Amygdala (tissue), 56 donors: ENCODE results near the gene SYNGR3.
"Not testable (repeated sequence)": the region's sequence is repeated elsewhere in the genome, so short reads cannot be mapped to it uniquely, and the experiment has no call there.

ENCODE experiments used
- DNase-seq, 56 donors: peaks; one replicate each; lab custom pipeline; 2025; lab: John Stamatoyannopoulos, UW

The SYNGR3 gene

DNA sequence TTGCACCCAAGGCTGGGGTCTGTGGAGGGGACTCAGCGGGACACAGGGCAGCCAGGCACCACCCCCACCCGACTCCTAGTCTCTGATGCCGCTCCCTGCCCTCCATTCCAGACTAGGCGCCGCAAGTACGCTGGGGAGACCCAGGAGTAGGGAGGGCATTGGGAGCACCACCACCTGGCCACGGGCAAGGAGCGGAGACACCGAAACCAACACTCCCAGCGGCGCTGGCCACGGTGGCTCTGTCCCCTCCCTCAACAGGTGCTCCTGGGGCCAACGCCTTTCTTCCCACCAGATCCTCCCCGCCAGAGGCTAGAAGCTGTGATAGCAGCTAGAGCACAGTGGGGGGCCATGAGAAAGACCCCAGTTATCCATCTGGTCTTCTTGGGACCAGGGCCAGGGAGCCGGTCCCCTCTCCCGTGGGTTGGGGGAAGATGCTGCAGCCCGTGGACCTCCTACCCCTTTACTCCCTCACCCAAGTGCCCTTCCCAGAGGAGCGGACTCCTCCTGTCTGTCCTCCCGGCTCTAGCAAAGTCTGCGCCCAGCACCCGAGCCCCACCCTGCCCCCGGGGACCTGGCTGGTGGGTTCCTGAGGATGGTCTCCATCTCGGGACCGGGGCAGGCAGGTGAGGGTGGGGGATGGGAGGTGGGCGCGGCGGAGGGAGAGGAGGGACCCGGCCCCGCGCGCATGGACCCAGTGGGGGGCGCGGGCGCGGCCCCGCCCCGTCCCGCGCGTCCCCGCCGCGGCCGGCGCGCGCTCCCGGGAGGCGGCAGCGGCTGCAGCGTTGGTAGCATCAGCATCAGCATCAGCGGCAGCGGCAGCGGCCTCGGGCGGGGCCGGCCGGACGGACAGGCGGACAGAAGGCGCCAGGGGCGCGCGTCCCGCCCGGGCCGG is at the start of gene SYNGR3:
SYNGR3 (plus strand) TSS at position 762 of the 892 bp plus-strand sequence. CDS start 133 bp downstream, outside the sequence.
- peak in 1 of 56 donors; percentile 12 for DNase-seq

DNA sequence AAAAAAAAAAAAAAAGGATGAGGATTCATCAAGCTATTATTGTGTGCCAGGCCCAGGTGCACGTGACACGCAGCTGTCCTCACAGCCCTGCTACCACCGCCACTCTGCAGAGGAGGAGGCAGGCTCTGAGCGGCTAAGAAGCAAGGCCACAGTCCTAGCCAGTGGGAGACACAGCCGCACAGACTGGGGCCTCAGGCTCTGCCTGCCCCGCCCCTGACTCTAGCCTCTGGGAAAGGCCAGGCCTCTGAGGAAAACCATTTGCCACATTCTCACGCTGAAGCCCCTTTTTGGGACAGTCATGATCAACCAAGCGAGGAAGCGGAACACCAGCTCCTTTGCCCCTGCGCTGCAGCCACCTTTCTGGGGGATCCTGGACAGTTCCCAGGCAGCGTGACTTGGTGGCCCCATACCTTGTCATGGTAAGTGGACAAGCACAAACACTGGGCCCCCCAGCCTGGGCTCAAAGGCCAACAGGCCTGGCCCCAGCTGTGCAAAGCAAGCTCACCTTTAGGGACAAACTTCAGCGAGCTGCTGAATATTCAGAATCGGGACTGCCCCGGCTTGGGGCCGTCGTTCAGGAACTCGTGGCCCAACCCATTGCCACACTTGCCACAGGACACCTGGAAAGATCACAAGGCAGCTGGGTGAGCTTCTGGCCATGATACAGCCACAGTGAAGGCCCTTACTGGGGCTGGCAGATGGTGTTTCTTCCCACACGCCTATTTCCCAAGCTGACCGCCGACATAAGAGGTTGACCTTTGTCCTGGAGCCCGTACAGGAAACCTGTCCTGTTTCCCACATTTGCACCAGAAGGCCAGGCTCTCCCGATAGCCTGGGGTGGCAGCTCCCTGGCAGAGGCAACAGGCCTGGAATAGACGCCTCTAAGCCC is 49.3 kb upstream of the SYNGR3 start:
- DNase-seq: no peak

GRCh38 chr16:1941162-1942046 is 48.4 kb upstream of the SYNGR3 start:
- no peak for DNase-seq

DNA sequence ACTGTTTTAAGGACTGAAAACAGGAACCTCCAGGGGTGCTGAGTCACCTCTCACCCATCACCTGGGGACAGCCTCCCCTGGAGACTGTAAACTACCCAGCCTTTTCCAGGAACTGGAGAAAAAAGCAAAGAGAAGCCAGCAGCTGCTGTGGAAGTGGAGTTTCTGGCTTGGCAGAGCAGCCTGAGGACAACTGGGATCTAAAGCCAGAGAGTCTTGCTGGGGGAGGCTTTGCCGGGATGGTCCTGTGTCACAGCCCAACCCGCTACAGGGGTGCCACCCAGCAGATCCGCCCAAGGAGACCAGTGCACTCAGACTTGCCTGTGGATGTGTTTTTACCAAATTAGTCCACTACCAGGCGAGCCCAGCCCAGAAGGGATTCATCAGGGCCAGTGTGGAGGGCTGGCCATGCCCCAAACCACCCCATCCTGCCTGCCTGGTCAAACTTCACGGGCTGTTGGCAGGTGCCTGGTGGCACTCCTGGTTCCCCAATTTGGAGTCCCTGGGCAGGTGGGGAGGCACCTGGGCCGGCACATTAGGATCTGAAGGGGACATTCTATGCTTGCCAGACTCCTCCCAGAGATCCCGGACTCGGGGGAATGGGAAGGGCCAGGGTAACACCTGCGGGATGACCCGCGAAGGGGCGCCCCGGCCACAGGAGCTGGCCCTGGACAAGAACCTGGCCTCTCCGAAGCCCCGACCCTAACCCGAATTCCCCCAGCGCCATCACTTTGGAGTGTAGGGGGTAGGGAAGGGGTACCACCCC is 47.5 kb upstream of the SYNGR3 start:
- no peak for DNase-seq

DNA sequence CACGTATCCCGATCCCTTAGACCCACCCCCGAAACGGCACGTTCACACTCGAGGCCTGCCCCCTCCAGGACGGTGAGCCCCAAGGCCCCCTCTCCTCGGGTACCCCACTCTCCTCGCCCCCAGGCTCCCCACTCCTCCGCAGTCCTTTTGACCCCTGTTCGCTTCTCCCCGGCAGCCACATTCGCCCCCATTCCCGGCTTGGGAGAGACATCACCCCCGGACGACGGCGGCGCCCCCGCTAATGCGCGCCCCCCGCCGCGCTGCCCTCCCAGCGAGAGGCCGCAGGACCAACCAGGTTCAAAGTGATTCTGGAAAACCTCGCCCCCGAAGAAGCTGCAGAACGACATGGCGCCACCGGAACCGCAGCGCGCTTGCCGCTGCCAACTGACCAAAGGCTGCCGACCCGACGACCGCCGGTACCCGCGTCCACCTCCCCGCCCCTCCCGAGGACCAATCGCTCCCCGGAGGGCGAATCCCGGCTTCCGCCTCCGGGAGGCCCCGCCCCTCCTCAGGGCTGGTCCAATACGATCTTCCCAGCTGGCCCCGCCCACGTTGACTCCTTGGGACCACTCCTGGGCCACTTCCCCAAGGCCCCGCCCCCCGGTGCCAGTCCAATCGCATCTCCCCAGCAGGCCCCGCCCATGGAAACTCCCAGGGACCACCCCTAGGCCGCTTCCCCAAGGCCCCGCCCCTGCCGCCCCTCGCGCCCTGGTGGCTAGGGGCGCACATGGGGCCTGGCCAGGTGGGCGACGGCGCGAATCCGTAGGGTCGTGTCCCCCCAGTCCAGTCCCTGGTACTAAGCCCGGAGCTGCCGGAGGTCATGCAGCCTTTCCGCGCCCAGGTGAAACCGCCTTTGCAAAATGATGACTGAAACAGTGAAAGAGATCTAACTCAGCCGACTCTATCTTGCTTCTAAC is 46.7 kb upstream of the SYNGR3 start, which contains the start of gene MSRB1:
MSRB1 (minus strand) TSS at position 390 of the 917 bp plus-strand sequence; CDS start at position 347, 43 bp downstream.
- peak; percentile 24 to 99 (median 98) for DNase-seq

GRCh38 chr16:1944612-1945199 is 45.1 kb upstream of the SYNGR3 start:
- no peak for DNase-seq

DNA sequence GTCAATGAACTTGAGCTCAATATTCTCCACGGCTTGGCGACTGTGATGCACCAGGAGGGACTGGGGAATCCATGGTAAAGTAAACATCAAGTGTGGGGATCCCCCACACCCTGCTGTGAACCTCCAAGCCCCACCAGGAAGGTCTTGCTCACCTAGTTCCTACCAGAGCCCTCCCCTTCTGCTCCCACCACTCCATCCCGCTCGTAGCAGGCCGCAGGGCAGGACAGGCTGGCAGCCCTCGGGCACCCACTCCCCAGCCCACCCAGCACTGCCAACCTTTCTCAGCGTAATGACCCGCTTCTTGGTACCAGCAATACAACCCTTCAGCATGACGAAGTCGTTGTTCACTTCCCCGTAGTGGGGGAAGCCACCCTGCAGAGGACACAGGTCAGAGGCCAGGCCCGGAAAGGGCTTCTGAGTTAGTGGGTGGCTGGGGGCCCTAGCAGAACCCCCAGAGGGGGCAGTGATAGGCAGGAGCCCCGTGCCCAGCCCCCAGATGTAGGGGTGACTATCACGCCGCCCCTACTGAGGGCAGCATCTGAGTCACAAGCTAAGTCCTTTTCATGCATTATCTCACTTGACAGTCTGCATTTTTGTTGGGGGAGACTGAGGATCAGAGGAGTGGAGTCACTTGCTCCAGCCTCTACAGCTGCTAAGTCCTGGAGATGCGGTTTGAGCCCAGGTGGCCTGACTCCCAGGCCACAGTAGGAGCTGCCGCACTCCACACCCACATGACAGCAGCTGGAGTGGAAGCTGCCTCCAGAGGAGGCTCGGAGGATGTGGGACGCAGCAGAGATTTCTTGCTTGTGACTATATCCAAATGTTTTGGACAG is 44.0 kb upstream of the SYNGR3 start:
- no peak for DNase-seq

DNA sequence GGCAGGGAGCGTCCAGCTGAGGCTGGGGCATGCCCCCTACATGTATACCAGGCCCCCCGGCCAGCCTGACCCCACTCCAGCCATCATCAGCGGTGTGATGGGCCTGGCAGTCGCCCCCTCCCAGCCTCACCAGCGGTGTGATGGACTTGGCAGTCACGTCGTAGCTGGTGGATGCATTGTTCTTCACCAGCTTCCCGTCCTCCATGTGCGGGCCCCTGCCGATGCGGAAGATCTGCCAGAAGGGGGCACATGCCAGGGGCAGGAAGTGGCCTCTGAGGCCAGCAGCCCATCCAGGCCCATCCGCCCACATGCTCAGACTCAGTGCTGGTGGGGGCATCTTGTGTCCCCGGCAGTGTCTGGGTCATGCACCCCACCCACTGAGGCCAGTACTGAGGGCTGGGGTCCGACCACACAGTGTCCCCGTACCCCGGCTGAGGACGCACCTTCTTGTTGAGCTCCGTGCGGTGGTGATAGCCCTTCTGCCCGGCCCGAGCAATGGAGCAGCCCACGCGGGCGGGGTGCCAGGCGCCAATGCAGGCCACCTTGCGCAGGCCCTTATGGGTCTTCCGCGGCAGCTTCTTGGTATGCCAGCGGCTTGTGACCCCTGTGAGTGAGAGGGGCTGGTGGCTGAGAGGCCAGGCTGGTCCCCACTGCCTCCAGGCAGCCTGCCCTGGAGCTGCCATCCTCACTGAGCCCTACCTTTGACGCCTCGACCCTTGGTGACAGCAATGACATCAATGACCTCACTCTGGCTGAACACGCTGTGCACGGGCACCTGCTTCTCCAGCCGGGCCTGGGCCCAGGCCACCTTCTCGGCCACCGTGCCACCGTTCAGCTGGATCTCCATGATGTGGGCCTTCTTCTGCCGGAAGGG is 43.0 kb upstream of the SYNGR3 start:
- DNase-seq: no peak

DNA sequence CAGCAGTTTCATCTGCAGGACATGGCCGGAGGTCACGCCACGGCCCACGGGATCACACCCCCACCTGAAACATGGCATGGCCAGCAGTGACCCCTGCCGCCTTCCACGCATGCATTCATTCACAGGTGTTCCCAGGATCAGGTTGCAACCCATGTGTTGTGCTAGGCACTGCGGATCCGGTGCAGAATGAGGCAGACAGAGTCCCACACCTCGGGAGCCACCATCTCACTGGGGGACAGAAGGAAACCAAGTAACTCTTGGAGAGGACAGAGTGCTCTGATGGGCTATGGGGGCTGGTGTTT is 42.5 kb upstream of the SYNGR3 start:
- DNase-seq: no peak

DNA sequence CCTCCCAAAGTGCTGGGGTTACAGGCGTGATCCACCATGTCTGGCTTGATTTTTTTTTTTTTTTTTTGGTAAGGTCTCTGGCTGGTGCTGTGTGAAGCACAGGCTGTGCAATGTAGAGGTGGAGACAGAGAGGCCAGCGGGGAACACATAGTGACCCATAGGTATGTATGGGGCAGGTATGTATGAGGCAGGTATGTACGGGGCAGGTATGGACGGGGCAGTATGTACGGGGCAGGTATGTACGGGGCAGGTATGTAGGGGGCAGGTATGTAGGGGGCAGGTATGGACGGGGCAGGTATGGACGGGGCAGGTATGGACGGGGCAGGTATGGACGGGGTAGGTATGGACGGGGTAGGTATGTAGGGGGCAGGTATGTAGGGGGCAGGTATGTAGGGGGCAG is 40.3 kb upstream of the SYNGR3 start:
- no peak for DNase-seq

DNA sequence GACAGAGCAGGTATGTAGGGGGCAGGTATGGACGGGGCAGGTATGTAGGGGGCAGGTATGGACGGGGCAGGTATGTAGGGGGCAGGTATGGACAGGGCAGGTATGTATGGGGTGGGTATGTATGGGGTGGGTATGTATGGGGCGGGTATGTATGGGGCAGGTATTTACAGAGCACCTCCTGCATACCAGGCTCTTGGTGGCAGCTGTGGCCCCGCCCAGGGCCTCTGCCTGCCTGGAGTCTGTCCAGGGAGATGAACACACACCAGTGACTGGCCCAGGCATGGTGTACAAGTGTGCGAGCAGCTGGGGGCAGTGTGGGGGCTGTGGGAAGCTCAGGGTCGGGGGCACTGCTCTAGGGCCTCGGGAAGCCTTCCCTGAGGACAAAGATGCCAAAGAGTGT is 39.7 kb upstream of the SYNGR3 start:
- no peak for DNase-seq

DNA sequence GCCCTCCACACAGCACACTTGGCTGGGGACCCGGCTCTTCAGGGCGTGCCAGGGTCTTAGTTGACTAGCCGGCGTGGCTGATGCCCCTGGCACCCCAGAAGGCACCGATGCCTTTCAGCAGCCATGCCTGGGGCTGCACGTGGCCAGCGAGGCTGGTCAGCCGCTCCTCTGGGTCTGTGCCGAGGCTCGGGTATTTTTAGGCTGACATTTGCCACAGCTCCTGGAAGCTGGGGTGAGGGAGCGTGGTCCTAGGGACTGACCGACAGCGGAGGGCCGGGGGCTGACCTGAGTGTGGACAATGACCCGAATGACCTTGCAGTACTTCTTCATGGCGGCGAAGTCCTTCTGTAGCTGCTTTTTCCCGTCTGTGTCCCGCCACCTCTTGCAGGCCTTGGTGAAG is 39.2 kb upstream of the SYNGR3 start:
- DNase-seq: no peak

DNA sequence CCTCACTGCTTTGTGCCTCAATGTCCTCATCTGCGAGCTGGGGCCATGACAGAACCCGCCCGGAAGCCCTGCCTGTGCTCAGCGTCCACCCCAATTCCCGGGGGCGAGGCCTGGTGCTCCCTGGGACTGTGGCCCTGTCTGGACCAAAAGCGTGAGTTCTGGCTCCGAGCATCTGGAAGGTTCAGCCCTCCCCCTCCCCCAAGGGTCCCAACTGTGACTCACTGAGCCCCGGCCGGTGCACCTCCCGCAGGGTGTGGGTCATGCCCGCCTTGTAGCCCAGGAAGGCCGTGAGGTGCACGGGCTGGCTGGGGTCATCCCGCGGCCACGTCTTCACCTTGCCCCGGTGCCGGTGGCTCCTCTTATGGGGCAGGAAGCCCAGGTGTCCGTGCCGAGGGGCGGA is 36.0 kb upstream of the SYNGR3 start:
- DNase-seq: no peak

GRCh38 chr16:1957434-1958142 is 32.2 kb upstream of the SYNGR3 start:
- DNase-seq: not testable (repeated sequence)

GRCh38 chr16:1958143-1958491 is 31.7 kb upstream of the SYNGR3 start:
- not testable (repeated sequence) for DNase-seq
